HepG2 (cell line): Measurements from ENCODE around the gene DDR2. TPM values are rescaled to one million over a fixed set of nuclear protein-coding genes. Genes with fewer than 3 reads are reported as not detected.

ENCODE experiments used
- ARID3A ChIP-seq: IDR thresholded peaks from 2 replicates; pipeline ENCODE4 v1.6.1; 2012; ENCODE audit warnings: low read depth, low read length, improper control_type of control experiment
- ARNTL ChIP-seq: sonication (generic); formaldehyde crosslinking; IDR thresholded peaks from 2 replicates; pipeline ENCODE4 v1.4.0; 2020; ENCODE audit warnings: mild to moderate bottlenecking, missing genetic modification reagents
- ELF4 ChIP-seq: sonication (generic); formaldehyde crosslinking; IDR thresholded peaks from 2 replicates; pipeline ENCODE4 v1.5.0; 2020; ENCODE audit warnings: missing genetic modification reagents, mild to moderate bottlenecking, moderate library complexity, borderline replicate concordance
- HNF4G ChIP-seq, 2 experiments: sonication (generic) in 1 of 2; formaldehyde crosslinking in 1 of 2; IDR thresholded peaks; 2 replicates each; pipeline versions ENCODE4 v1.4.0 to v1.6.1; 2011 to 2020; ENCODE audit warnings: borderline replicate concordance in 2 of 2, low read depth in 2 of 2, mild to moderate bottlenecking in 2 of 2, low read length in 1 of 2, missing genetic modification reagents in 1 of 2, moderate library complexity in 1 of 2
- IKZF1 ChIP-seq: fragments of 450-650 bp; IDR thresholded peaks from 2 replicates; pipeline ENCODE4 v1.7.1; 2016
- IKZF4 ChIP-seq: sonication (generic); formaldehyde crosslinking; IDR thresholded peaks from 2 replicates; pipeline ENCODE4 v1.5.1; 2020; ENCODE audit warnings: borderline replicate concordance, mild to moderate bottlenecking, low read depth, missing genetic modification reagents; ENCODE audit errors: not compliant biosample characterization
- KDM4B ChIP-seq: sonication (generic); formaldehyde crosslinking; IDR thresholded peaks from 2 replicates; pipeline ENCODE4 v1.4.0; 2020; ENCODE audit warnings: missing genetic modification reagents
- KLF16 ChIP-seq, 2 experiments: sonication (generic) in 1 of 2; formaldehyde crosslinking in 1 of 2; IDR thresholded peaks; 2 replicates each; pipeline versions ENCODE4 v1.6.1 to v1.8.0; 2016 to 2023; ENCODE audit warnings: missing genetic modification reagents in 2 of 2, missing compliant biosample characterization in 1 of 2
- MYPOP ChIP-seq: sonication (generic); formaldehyde crosslinking; IDR thresholded peaks from 2 replicates; pipeline ENCODE4 v1.8.1; 2023; ENCODE audit warnings: mild to moderate bottlenecking, moderate library complexity, missing genetic modification reagents
- MZF1 ChIP-seq: sonication (generic); formaldehyde crosslinking; IDR thresholded peaks from 2 replicates; pipeline ENCODE4 v1.8.1; 2023; ENCODE audit warnings: mild to moderate bottlenecking, missing genetic modification reagents, borderline replicate concordance
- NFRKB ChIP-seq: fragments of 450-650 bp; IDR thresholded peaks from 2 replicates; pipeline ENCODE4 v1.6.1; 2017
- PLSCR1 ChIP-seq: sonication (generic); formaldehyde crosslinking; IDR thresholded peaks from 2 replicates; pipeline ENCODE4 v1.5.0; 2020; ENCODE audit warnings: missing genetic modification reagents, mild to moderate bottlenecking, borderline replicate concordance
- POLR2A ChIP-seq, 2 experiments: IDR thresholded peaks; 2 replicates each; pipeline ENCODE4 v1.6.1; 2011; ENCODE audit warnings: low read depth in 2 of 2, low read length in 2 of 2, mild to moderate bottlenecking in 1 of 2, moderate library complexity in 1 of 2; ENCODE audit not compliant: insufficient read depth in 1 of 2
- REXO4 ChIP-seq: sonication (generic); formaldehyde crosslinking; IDR thresholded peaks from 2 replicates; pipeline ENCODE4 v1.8.0; 2022; ENCODE audit warnings: missing genetic modification reagents, mild to moderate bottlenecking, borderline replicate concordance
- SAP130 ChIP-seq: IDR thresholded peaks from 2 replicates; pipeline ENCODE4 v1.6.1; 2016; ENCODE audit warnings: low read depth
- ZBTB3 ChIP-seq: sonication (generic); formaldehyde crosslinking; IDR thresholded peaks from 2 replicates; pipeline ENCODE4 v1.4.0; 2020; ENCODE audit warnings: low read depth, mild to moderate bottlenecking, moderate library complexity, missing genetic modification reagents, borderline replicate concordance
- ZC3H4 ChIP-seq: sonication (generic); formaldehyde crosslinking; IDR thresholded peaks from 2 replicates; pipeline ENCODE4 v1.4.0; 2020; ENCODE audit warnings: missing genetic modification reagents, borderline replicate concordance
- ZNF292 ChIP-seq: sonication (generic); formaldehyde crosslinking; IDR thresholded peaks from 2 replicates; pipeline ENCODE4 v1.8.1; 2022; ENCODE audit warnings: mild to moderate bottlenecking, low read depth, missing genetic modification reagents, borderline replicate concordance
- ZNF766 ChIP-seq: sonication (generic); formaldehyde crosslinking; IDR thresholded peaks from 2 replicates; pipeline ENCODE4 v1.5.0; 2020; ENCODE audit warnings: missing genetic modification reagents, borderline replicate concordance
- ZNF839 ChIP-seq: sonication (generic); formaldehyde crosslinking; IDR thresholded peaks from 2 replicates; pipeline ENCODE4 v1.4.0; 2020; ENCODE audit warnings: missing genetic modification reagents, mild to moderate bottlenecking, borderline replicate concordance
- ZNF841 ChIP-seq: sonication (generic); formaldehyde crosslinking; IDR thresholded peaks from 2 replicates; pipeline ENCODE4 v1.8.1; 2023; ENCODE audit warnings: missing genetic modification reagents, borderline replicate concordance
- polyA plus RNA-seq, 8 experiments: library from polyadenylated mRNA; depleted of rRNA in 3 of 8; stranded (reverse) in 7 of 8; unstranded in 1 of 8; fragments of >200 nt; fragmentation: Illumina TruSeq in 4 of 8; extraction: Trizol in 4 of 8; gene quantifications; 2 replicates each; pipeline versions ENCODE4 v1.2.1 to v1.2.3, GENCODE V29; 2011 to 2016; ENCODE audit warnings: low read depth in 4 of 8, missing spikeins in 1 of 8, mixed read lengths in 1 of 8; ENCODE audit not compliant: insufficient read depth in 1 of 8
- total RNA-seq, 5 experiments: library from RNA; depleted of rRNA; stranded (reverse); fragments of >200 nt; fragmentation: Illumina TruSeq; extraction: Trizol; gene quantifications; 2 replicates each; pipeline ENCODE4 v1.2.3, GENCODE V29; 2016; ENCODE audit warnings: low read depth in 1 of 5
- TF ChIP-seq, protein P1 (sequence below), 2 experiments: IDR thresholded peaks; 2 replicates each; pipeline ENCODE4 v1.6.1; 2011 to 2012; ENCODE audit warnings: low read length in 2 of 2, borderline replicate concordance in 1 of 2, low read depth in 1 of 2, mild to moderate bottlenecking in 1 of 2, moderate library complexity in 1 of 2

DDR2 gene
- total and polyA plus RNA-seq, 2 of the 13 experiments (the other 11 are each of a cell fraction or from before 2014, with no cell fraction given), result 0.36 to 0.38 TPM

- TF ChIP-seq, protein P1, sequence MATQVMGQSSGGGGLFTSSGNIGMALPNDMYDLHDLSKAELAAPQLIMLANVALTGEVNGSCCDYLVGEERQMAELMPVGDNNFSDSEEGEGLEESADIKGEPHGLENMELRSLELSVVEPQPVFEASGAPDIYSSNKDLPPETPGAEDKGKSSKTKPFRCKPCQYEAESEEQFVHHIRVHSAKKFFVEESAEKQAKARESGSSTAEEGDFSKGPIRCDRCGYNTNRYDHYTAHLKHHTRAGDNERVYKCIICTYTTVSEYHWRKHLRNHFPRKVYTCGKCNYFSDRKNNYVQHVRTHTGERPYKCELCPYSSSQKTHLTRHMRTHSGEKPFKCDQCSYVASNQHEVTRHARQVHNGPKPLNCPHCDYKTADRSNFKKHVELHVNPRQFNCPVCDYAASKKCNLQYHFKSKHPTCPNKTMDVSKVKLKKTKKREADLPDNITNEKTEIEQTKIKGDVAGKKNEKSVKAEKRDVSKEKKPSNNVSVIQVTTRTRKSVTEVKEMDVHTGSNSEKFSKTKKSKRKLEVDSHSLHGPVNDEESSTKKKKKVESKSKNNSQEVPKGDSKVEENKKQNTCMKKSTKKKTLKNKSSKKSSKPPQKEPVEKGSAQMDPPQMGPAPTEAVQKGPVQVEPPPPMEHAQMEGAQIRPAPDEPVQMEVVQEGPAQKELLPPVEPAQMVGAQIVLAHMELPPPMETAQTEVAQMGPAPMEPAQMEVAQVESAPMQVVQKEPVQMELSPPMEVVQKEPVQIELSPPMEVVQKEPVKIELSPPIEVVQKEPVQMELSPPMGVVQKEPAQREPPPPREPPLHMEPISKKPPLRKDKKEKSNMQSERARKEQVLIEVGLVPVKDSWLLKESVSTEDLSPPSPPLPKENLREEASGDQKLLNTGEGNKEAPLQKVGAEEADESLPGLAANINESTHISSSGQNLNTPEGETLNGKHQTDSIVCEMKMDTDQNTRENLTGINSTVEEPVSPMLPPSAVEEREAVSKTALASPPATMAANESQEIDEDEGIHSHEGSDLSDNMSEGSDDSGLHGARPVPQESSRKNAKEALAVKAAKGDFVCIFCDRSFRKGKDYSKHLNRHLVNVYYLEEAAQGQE (IDR thresholded peaks at IDR 0.05; ENCODE audit: borderline replicate concordance in 1 of 2, low read depth in 1 of 2, low read length in 2 of 2), result no peak
- TF ChIP-seq ZC3H4 (CRISPR knock-in tag) (no peak), NFRKB (no peak), ZNF766 (CRISPR knock-in tag) (no peak), MZF1 (no peak), KDM4B (CRISPR knock-in tag) (no peak), MYPOP (no peak), ARID3A (no peak), ZNF841 (CRISPR knock-in tag) (no peak), HNF4G (IDR thresholded peaks at IDR 0.05; ENCODE audit: borderline replicate concordance, low read depth, low read length) (peak; percentile 74), HNF4G (CRISPR knock-in tag; IDR thresholded peaks at IDR 0.05; ENCODE audit: borderline replicate concordance, low read depth) (peak; percentile 34; the same call in 1 of the 2 replicates), REXO4 (CRISPR knock-in tag) (no peak), ELF4 (CRISPR knock-in tag) (no peak), PLSCR1 (CRISPR knock-in tag) (no peak), ZBTB3 (CRISPR knock-in tag) (no peak), ZNF292 (CRISPR knock-in tag) (0 out of 2 replicates have a peak, but pooled peaks have one; percentile 25), KLF16 (CRISPR knock-in tag; IDR thresholded peaks at IDR 0.05) (0 out of 4 replicates have a peak, but pooled peaks of 1 of the 2 experiments have one; percentile 40), IKZF4 (CRISPR knock-in tag) (no peak), IKZF1 (no peak), ZNF839 (CRISPR knock-in tag) (no peak), SAP130 (peak; percentile 35; the same call in 1 of the 2 replicates), POLR2A (IDR thresholded peaks at IDR 0.05; ENCODE audit: insufficient read depth in 1 of 2, low read depth in 2 of 2, low read length in 2 of 2) (no peak), ARNTL (no peak)
Measured at GRCh38 chr1:162753001-162753658, 120.9 kb downstream of the DDR2 start (continued).
